ENCODE results near the gene HSPA2. TPM values are rescaled to one million over a fixed set of nuclear protein-coding genes. Genes with fewer than 3 reads are reported as not detected.

Gene HSPA2
- total and polyA plus RNA-seq, 2 of the 4 experiments (the other 2 are of a cell fraction) = 18.4 to 19.7 TPM

- Histone ChIP-seq H2AK9ac (replicated peaks; ENCODE audit: low read depth, low read length, poor library complexity) (peak within 1 kb of the TSS; percentile 99), H2BK20ac (ENCODE audit: low read depth, low read length) (peak within 1 kb of the TSS; percentile 42; the same call in 1 of the 2 replicates), H3K36me3 (ENCODE audit: control insufficient read depth, insufficient read depth, low read length) (no peaks in the 10 kb centered on the region), H3K14ac (replicated peaks; ENCODE audit: low read depth, low read length) (peak within 1 kb of the TSS; percentile 99), H3K56ac (ENCODE audit: extremely low read depth, insufficient read depth, low read length) (peak within 1 kb of the TSS; percentile 97), H4K8ac (ENCODE audit: low read depth in 2 of 2, low read length in 2 of 2) (peak within 1 kb of the TSS; percentile 96 to 99), H2BK5ac (ENCODE audit: low read depth, low read length, poor library complexity, severe bottlenecking) (peak within 1 kb of the TSS; percentile 100), H4K91ac (ENCODE audit: insufficient read depth, low read depth, low read length) (peak within 1 kb of the TSS; percentile 96), H3K9me1 (ENCODE audit: insufficient read depth, low read length) (peaks cover 14% of the 10 kb centered on the region), H4K5ac (ENCODE audit: low read depth, low read length) (peak within 1 kb of the TSS; percentile 99), H2BK120ac (ENCODE audit: low read depth, low read length) (peak within 1 kb of the TSS; percentile 88), H2BK15ac (ENCODE audit: low read depth, low read length) (peak within 1 kb of the TSS; percentile 74; the same call in 2 of the 3 replicates), H2AFZ (replicated peaks; ENCODE audit: low read length, poor library complexity) (peak within 1 kb of the TSS; percentile 97), H3K18ac (ENCODE audit: low read depth, low read length) (peak within 1 kb of the TSS; percentile 97), H2AK5ac (ENCODE audit: low read depth, low read length) (peak within 1 kb of the TSS; percentile 99), H3K27me3 (ENCODE audit: control insufficient read depth, insufficient read depth, low read length) (no peaks in the 10 kb centered on the region), H3K23ac (ENCODE audit: low read depth, low read length) (peak within 1 kb of the TSS; percentile 99), H3K4me2 (ENCODE audit: low read depth, low read length) (peak within 1 kb of the TSS; percentile 96), H3K27ac (ENCODE audit: insufficient read depth, low read length) (peak within 1 kb of the TSS; percentile 100), H3K4me3 (ENCODE audit: insufficient read depth, low read depth, low read length) (peak within 1 kb of the TSS; percentile 87), H3K9ac (ENCODE audit: low read depth, low read length) (peak within 1 kb of the TSS; percentile 99), H3K4ac (ENCODE audit: low read depth, low read length) (peak within 1 kb of the TSS; percentile 100), H4K20me1 (ENCODE audit: insufficient read depth, low read length) (peaks cover 34% of the 10 kb centered on the region), H3K9me3 (ENCODE audit: control insufficient read depth, insufficient read depth, low read length) (no peaks in the 10 kb centered on the region), H3K79me1 (ENCODE audit: low read depth in 1 of 2, low read length in 2 of 2) (peaks cover 18 to 60% of the 10 kb centered on the region in 2 experiments), H3K4me1 (ENCODE audit: control insufficient read depth, insufficient read depth, low read length) (peaks cover 14% of the 10 kb centered on the region)
- BruUV-seq (replicated peaks) = no TSS peak
- intact Hi-C loops (cut with micrococcal nuclease) (loop anchor here (2.0 kb wide), 2 partner anchors 133 to 259 kb away; no protein-coding TSS in a partner anchor), in situ Hi-C loops (cut with MboI; ENCODE audit: low sequenced_read_pairs) (no loop called here), dilution Hi-C loops (cut with HindIII; ENCODE audit: low sequenced_read_pairs, unreplicated experiment) (no loop called here)
- ChIA-PET POLR2A (ENCODE audit: unreplicated experiment) (interaction anchor here (0.6 to 0.7 kb wide), 3 partner anchors 165 to 179 kb away, joined by 3 to 6 read pairs (median 4); no protein-coding TSS in a partner anchor), CTCF (interaction anchor here (1.0 to 1.4 kb wide), 2 partner anchors 12 to 40 kb away, joined by 3 read pairs; no protein-coding TSS in a partner anchor)
- 1% methylated on average over 29 of the region's 87 CpGs; no CpG with 5 or more reads in 1 of the 2 experiments for WGBS, 2 experiments (ENCODE audit: extremely low coverage in 2 of 2, insufficient read length in 1 of 2)
- ATAC-seq (ENCODE audit: low read depth) (peak; percentile 75), DNase-seq (peak; percentile 93)
- TF ChIP-seq POLR2A (IDR thresholded peaks at IDR 0.05; ENCODE audit: low read depth, low read length) (peak; percentile 72), FOS (IDR thresholded peaks at IDR 0.05; ENCODE audit: low read depth, low read length) (no peak), NFE2L2 (IDR thresholded peaks at IDR 0.05; ENCODE audit: low read depth, low read length) (0 out of 2 replicates have a peak, but pooled peaks have one; percentile 4), MXI1 (IDR thresholded peaks at IDR 0.05; ENCODE audit: borderline replicate concordance, low read depth, low read length) (0 out of 2 replicates have a peak, but pooled peaks have one; percentile 13), ELK1 (IDR thresholded peaks at IDR 0.05; ENCODE audit: borderline replicate concordance, low read depth, low read length) (no peak), BHLHE40 (IDR thresholded peaks at IDR 0.05; ENCODE audit: low read depth, low read length) (peak; percentile 66), CTCF (conservative IDR thresholded peaks at IDR 0.05; ENCODE audit: low read depth, low read length) (no peak), USF2 (IDR thresholded peaks at IDR 0.05; ENCODE audit: low read depth, low read length) (peak; percentile 97), CHD1 (IDR thresholded peaks at IDR 0.05; ENCODE audit: low read depth, low read length) (peak; percentile 15; the same call in 1 of the 2 replicates), MAZ (IDR thresholded peaks at IDR 0.05; ENCODE audit: borderline replicate concordance, low read depth, low read length) (peak; percentile 76)
Measured at GRCh38 chr14:64503434-64504309, 36.9 kb upstream of the HSPA2 start, which contains the start of gene ZBTB25. TSS of gene ZBTB25 (minus strand) at chr14:64503838. CDS start at chr14:64490533, 13,305 bp downstream.
